ENCODE results near the gene C3orf52. TPM values are rescaled to one million over a fixed set of nuclear protein-coding genes. Genes with fewer than 3 reads are reported as not detected.
A peak's percentile ranks its signal among the peaks of the same experiment; 100 is the strongest.

The C3orf52 gene
- total and polyA plus RNA-seq, 10 of the 15 experiments (the other 5 are each of a cell fraction or from before 2014, with no cell fraction given), result 0.15 to 1.9 (median 0.73) TPM

DNA sequence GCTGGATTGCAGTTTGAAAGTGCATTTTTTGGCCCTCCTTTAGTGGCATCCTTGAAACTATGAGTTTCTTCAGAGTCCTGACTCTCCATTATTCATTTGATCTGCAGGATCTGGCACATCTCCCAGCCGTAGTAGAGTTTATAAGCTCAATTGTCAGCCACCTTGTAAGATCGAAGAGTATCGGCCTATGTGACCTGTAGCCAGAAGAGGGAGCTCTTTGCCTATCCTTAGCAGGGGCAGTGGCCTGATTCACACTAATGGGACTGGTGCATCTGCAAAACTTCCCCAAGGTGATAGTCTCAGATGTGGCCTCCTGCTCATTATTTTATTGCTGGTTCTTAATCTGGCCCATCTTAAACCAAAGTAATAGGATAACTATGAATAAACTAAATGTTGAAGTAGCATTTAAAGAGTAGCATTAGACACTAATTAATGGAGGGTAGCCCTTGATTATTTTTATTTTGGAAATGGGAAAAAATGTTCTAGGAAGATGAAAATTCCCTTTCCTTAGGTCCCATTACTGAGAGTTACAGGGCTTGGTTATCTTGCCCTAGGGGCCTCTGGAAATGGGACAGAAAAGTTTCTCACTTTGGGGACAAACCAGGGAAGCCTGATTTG is 25.7 kb downstream of the C3orf52 start (continued):
- TF ChIP-seq ATF2 (IDR thresholded peaks at IDR 0.05; ENCODE audit: low read length), result peak; percentile 21; the same call in 1 of the 2 replicates
- 0 out of 3 replicates have a peak, but pooled peaks have one; percentile 55 for TF ChIP-seq POU2F2 (IDR thresholded peaks at IDR 0.05; ENCODE audit: borderline replicate concordance, low read depth, low read length)
- TF ChIP-seq RAD21 (IDR thresholded peaks at IDR 0.05; ENCODE audit: insufficient read depth, low read depth, low read length), result peak; percentile 100
- TF ChIP-seq E4F1 (IDR thresholded peaks at IDR 0.05; ENCODE audit: borderline replicate concordance, partially characterized antibody), result no peak

GRCh38 chr3:112114576-112115160 is 28.5 kb downstream of the C3orf52 start:
- DNase-seq (ENCODE audit: low read depth, low spot score) (no peak), FAIRE-seq (no peak), ATAC-seq (peak; percentile 58)
- Histone ChIP-seq H3K4me1 (ENCODE audit: control insufficient read depth, insufficient read depth, low read length) (peaks cover 72% of the 10 kb centered on the region), H3K9ac (ENCODE audit: control insufficient read depth, insufficient read depth, low read length) (peak overlapping the region; percentile 79), H3K27ac (ENCODE audit: control insufficient read depth, insufficient read depth) (peak overlapping the region; percentile 95), H2AFZ (ENCODE audit: control insufficient read depth, low read depth, low read length) (no peak overlapping the region), H3K9me3 (replicated peaks; ENCODE audit: control insufficient read depth, insufficient read depth, low read length) (no peaks in the 10 kb centered on the region), H3K4me3 (peak overlapping the region; percentile 42; the same call in 1 of the 2 replicates), H3K36me3 (ENCODE audit: control insufficient read depth in 2 of 2, insufficient read depth in 2 of 2, low read length in 1 of 2) (no peaks in the 10 kb centered on the region; a peak in 1 of 4 replicates), H3K27me3 (replicated peaks in 1 of 2; ENCODE audit: control insufficient read depth in 2 of 2, insufficient read depth in 2 of 2, low read length in 1 of 2) (no peaks in the 10 kb centered on the region), H3K4me2 (ENCODE audit: control insufficient read depth, insufficient read depth) (peak overlapping the region; percentile 60), H3K79me2 (ENCODE audit: control insufficient read depth, insufficient read depth, low read length) (peaks cover 25% of the 10 kb centered on the region), H4K20me1 (ENCODE audit: control insufficient read depth, insufficient read depth) (no peaks in the 10 kb centered on the region)
- ChIA-PET SMC1A (ENCODE audit: uncharacterized antibody, unreplicated experiment) (interaction anchor here (0.9 to 9.4 kb wide), 15 partner anchors 17 to 399 kb away, joined by 3 to 489 read pairs (median 5); partner anchors contain the start of genes BTLA, CD200, GCSAM and SLC9C1), POLR2A (interaction anchor here (0.9 to 9.4 kb wide), 12 partner anchors 16 to 448 kb away, joined by 3 to 345 read pairs (median 4); partner anchors contain the start of genes BTLA, GCSAM and SLC9C1), RAD21 (ENCODE audit: unreplicated experiment) (interaction anchor here (0.8 to 7.4 kb wide), 18 partner anchors 17 to 439 kb away, joined by 3 to 457 read pairs (median 4); partner anchors contain the start of genes BTLA, CD200, GCSAM and SLC9C1), CTCF (interaction anchor here (1.4 to 9.2 kb wide), 5 partner anchors 17 to 376 kb away, joined by 4 to 226 read pairs (median 6); partner anchors contain the start of genes GCSAM and SLC9C1)
- in situ Hi-C loops (cut with MboI) (loop anchor here (5.0 kb wide), 3 partner anchors 178 to 408 kb away; partner anchors contain the start of gene SLC9C1), intact Hi-C loops (cut with micrococcal nuclease; ENCODE audit: unreplicated experiment) (loop anchor here (1.0 to 10.0 kb wide), 3 partner anchors 19 to 860 kb away; partner anchors contain the start of genes CD200R1 and GCSAM)
- WGBS (ENCODE audit: insufficient coverage, insufficient replicate concordance, low lambda C conversion rate, missing lambda C conversion rate), result 4% methylated on average over 6 of the region's 6 CpGs
- BruUV-seq (replicated peaks), result TSS peak; percentile 64
- TF ChIP-seq ZNF207 (IDR thresholded peaks at IDR 0.05; ENCODE audit: borderline replicate concordance) (no peak; the same call in 1 of the 2 replicates), TAF1 (IDR thresholded peaks at IDR 0.05; ENCODE audit: borderline replicate concordance, low read depth, low read length) (peak; percentile 36; the same call in 1 of the 2 replicates), EZH2 (IDR thresholded peaks at IDR 0.05; ENCODE audit: borderline replicate concordance, control insufficient read depth, low read depth, low read length) (no peak), IKZF2 (IDR thresholded peaks at IDR 0.05) (no peak), TCF12 (IDR thresholded peaks at IDR 0.05; ENCODE audit: low read depth, low read length) (no peak), ZBED1 (IDR thresholded peaks at IDR 0.05; ENCODE audit: borderline replicate concordance) (no peak), CREB1 (IDR thresholded peaks at IDR 0.05; ENCODE audit: low read depth) (no peak)
- TF ChIP-seq, protein P1, sequence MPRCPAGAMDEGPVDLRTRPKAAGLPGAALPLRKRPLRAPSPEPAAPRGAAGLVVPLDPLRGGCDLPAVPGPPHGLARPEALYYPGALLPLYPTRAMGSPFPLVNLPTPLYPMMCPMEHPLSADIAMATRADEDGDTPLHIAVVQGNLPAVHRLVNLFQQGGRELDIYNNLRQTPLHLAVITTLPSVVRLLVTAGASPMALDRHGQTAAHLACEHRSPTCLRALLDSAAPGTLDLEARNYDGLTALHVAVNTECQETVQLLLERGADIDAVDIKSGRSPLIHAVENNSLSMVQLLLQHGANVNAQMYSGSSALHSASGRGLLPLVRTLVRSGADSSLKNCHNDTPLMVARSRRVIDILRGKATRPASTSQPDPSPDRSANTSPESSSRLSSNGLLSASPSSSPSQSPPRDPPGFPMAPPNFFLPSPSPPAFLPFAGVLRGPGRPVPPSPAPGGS (IDR thresholded peaks at IDR 0.05; ENCODE audit: borderline replicate concordance, insufficient read depth, low read depth, low read length, poor library complexity, severe bottlenecking), result peak; percentile 76
